Activated T-helper 17 cell treated with anti-CD3 and anti-CD28 coated beads, Interleukin-2, amount 50 U/mL, for 72 hours (primary cell): ENCODE data around the gene RPH3AL. TPM values are rescaled to one million over a fixed set of nuclear protein-coding genes. Genes with fewer than 3 reads are reported as not detected.
"Not testable (repeated sequence)": the region's sequence is repeated elsewhere in the genome, so short reads cannot be mapped to it uniquely, and the experiment has no call there.

Experiments
- ATAC-seq: fragments of 150-1000 bp; cut with Tn5 transposase; replicated peaks from 2 replicates; pipeline ENCODE4 v1.10.0; 2021; ENCODE audit warnings: mild to moderate bottlenecking, moderate library complexity
- H3K27ac Mint-ChIP-seq: one replicate; pipeline ENCODE4 v1.8.0; 2022; ENCODE audit warnings: mixed read lengths
- H3K27me3 Mint-ChIP-seq: one replicate; pipeline ENCODE4 v1.8.0; 2022; ENCODE audit warnings: mixed read lengths
- H3K36me3 Mint-ChIP-seq: one replicate; pipeline ENCODE4 v1.8.0; 2022; ENCODE audit warnings: low read depth, mild to moderate bottlenecking, mixed read lengths
- H3K4me1 Mint-ChIP-seq: one replicate; pipeline ENCODE4 v1.8.0; 2022; ENCODE audit warnings: mixed read lengths
- H3K4me3 Mint-ChIP-seq: one replicate; pipeline ENCODE4 v1.8.0; 2022; ENCODE audit warnings: mild to moderate bottlenecking, mixed read lengths
- H3K9me3 Mint-ChIP-seq: one replicate; pipeline ENCODE4 v1.8.0; 2022; ENCODE audit warnings: mixed read lengths
- total RNA-seq, 2 donors: library from RNA; stranded (reverse); gene quantifications; one replicate each; pipeline ENCODE4 v1.2.3, GENCODE V29; 2022

Gene RPH3AL
- total RNA-seq, 2 donors from 2014 or later = 1.9 to 2.5 TPM

GRCh38 chr17:367656-368055, 15.0 kb upstream of the RPH3AL start:
- H3K27ac Mint-ChIP-seq, H3K9me3 Mint-ChIP-seq, H3K4me3 Mint-ChIP-seq, ATAC-seq, H3K4me1 Mint-ChIP-seq, H3K27me3 Mint-ChIP-seq, H3K36me3 Mint-ChIP-seq: not testable (repeated sequence)

GRCh38 chr17:366657-367615, 14.3 kb upstream of the RPH3AL start:
- not testable (repeated sequence) for H3K4me3 Mint-ChIP-seq, H3K27me3 Mint-ChIP-seq, H3K27ac Mint-ChIP-seq, ATAC-seq, H3K9me3 Mint-ChIP-seq, H3K4me1 Mint-ChIP-seq, H3K36me3 Mint-ChIP-seq

- ATAC-seq = no peak
- Mint-ChIP-seq H3K27ac (no peak overlapping the region), H3K4me3 (no peak overlapping the region), H3K4me1 (no peaks in the 10 kb centered on the region), H3K9me3 (no peaks in the 10 kb centered on the region), H3K36me3 (no peaks in the 10 kb centered on the region), H3K27me3 (no peaks in the 10 kb centered on the region)
These were observed 12.2 kb upstream of the RPH3AL start for GRCh38 chr17:364766-365165.

- Mint-ChIP-seq H3K9me3 (no peaks in the 10 kb centered on the region), H3K36me3 (no peaks in the 10 kb centered on the region), H3K27ac (no peak overlapping the region), H3K4me3 (no peak overlapping the region), H3K27me3 (no peaks in the 10 kb centered on the region), H3K4me1 (no peaks in the 10 kb centered on the region)
- no peak for ATAC-seq
These were observed 11.7 kb upstream of the RPH3AL start for GRCh38 chr17:364308-364707.

- no peaks in the 10 kb centered on the region for H3K27me3 Mint-ChIP-seq
- no peak overlapping the region for H3K4me3 Mint-ChIP-seq
- ATAC-seq = no peak
- H3K9me3 Mint-ChIP-seq = no peaks in the 10 kb centered on the region
- no peaks in the 10 kb centered on the region for H3K4me1 Mint-ChIP-seq
- H3K27ac Mint-ChIP-seq = no peak overlapping the region
- no peaks in the 10 kb centered on the region for H3K36me3 Mint-ChIP-seq
These were observed 10.1 kb upstream of the RPH3AL start for GRCh38 chr17:362721-363120.

- H3K27ac Mint-ChIP-seq = no peak overlapping the region
These were observed 7.6 kb upstream of the RPH3AL start for GRCh38 chr17:360092-360750.

GRCh38 chr17:358491-359151, 6.0 kb upstream of the RPH3AL start:
- H3K9me3 Mint-ChIP-seq = peaks cover 5% of the 10 kb centered on the region
- ATAC-seq = no peak
- H3K4me3 Mint-ChIP-seq = no peak overlapping the region
- H3K36me3 Mint-ChIP-seq = no peaks in the 10 kb centered on the region
- no peak overlapping the region for H3K27ac Mint-ChIP-seq
- no peaks in the 10 kb centered on the region for H3K27me3 Mint-ChIP-seq
- peaks cover 4% of the 10 kb centered on the region for H3K4me1 Mint-ChIP-seq

More at GRCh38 chr17:360092-360750, 7.6 kb upstream of the RPH3AL start:
- Mint-ChIP-seq H3K4me3 (no peak overlapping the region), H3K36me3 (no peaks in the 10 kb centered on the region), H3K4me1 (peaks cover 4% of the 10 kb centered on the region), H3K27me3 (no peaks in the 10 kb centered on the region), H3K9me3 (peaks cover 5% of the 10 kb centered on the region)
- no peak for ATAC-seq

- no peak for ATAC-seq
- no peaks in the 10 kb centered on the region for H3K27me3 Mint-ChIP-seq
- no peak overlapping the region for H3K27ac Mint-ChIP-seq
- H3K36me3 Mint-ChIP-seq = no peaks in the 10 kb centered on the region
- no peak overlapping the region for H3K4me3 Mint-ChIP-seq
- H3K9me3 Mint-ChIP-seq = peaks cover 5% of the 10 kb centered on the region
- H3K4me1 Mint-ChIP-seq = peaks cover 4% of the 10 kb centered on the region
These were observed 5.0 kb upstream of the RPH3AL start for GRCh38 chr17:357644-358043.

- peaks cover 5% of the 10 kb centered on the region for H3K9me3 Mint-ChIP-seq
- H3K27ac Mint-ChIP-seq = no peak overlapping the region
- H3K36me3 Mint-ChIP-seq = no peaks in the 10 kb centered on the region
- peaks cover 4% of the 10 kb centered on the region for H3K4me1 Mint-ChIP-seq
- ATAC-seq = no peak
- H3K4me3 Mint-ChIP-seq = no peak overlapping the region
- no peaks in the 10 kb centered on the region for H3K27me3 Mint-ChIP-seq
These were observed 4.2 kb upstream of the RPH3AL start for GRCh38 chr17:356671-357434.

- ATAC-seq = no peak
- Mint-ChIP-seq H3K27me3 (no peaks in the 10 kb centered on the region), H3K27ac (no peak overlapping the region), H3K4me1 (peaks cover 4% of the 10 kb centered on the region), H3K4me3 (no peak overlapping the region), H3K36me3 (no peaks in the 10 kb centered on the region), H3K9me3 (peaks cover 5% of the 10 kb centered on the region)
These were observed 2.3 kb upstream of the RPH3AL start for GRCh38 chr17:354651-355556.

- peaks cover 4% of the 10 kb centered on the region for H3K4me1 Mint-ChIP-seq
- ATAC-seq = no peak
- H3K36me3 Mint-ChIP-seq = no peaks in the 10 kb centered on the region
- no peak overlapping the region for H3K27ac Mint-ChIP-seq
- peaks cover 5% of the 10 kb centered on the region for H3K9me3 Mint-ChIP-seq
- H3K4me3 Mint-ChIP-seq = no peak overlapping the region
- H3K27me3 Mint-ChIP-seq = no peaks in the 10 kb centered on the region
These were observed 1.2 kb upstream of the RPH3AL start for GRCh38 chr17:353838-354234.

- Mint-ChIP-seq H3K9me3 (peaks cover 5% of the 10 kb centered on the region), H3K27ac (no peak overlapping the region), H3K4me1 (peaks cover 4% of the 10 kb centered on the region), H3K27me3 (no peaks in the 10 kb centered on the region), H3K36me3 (no peaks in the 10 kb centered on the region), H3K4me3 (no peak overlapping the region)
- no peak for ATAC-seq
These were observed 718 bp upstream of the RPH3AL start for GRCh38 chr17:353213-353837.

- no peaks in the 10 kb centered on the region for H3K36me3 Mint-ChIP-seq
- peaks cover 4% of the 10 kb centered on the region for H3K4me1 Mint-ChIP-seq
- peak overlapping the region; percentile 13 for H3K27ac Mint-ChIP-seq
- peaks cover 5% of the 10 kb centered on the region for H3K9me3 Mint-ChIP-seq
- no peaks in the 10 kb centered on the region for H3K27me3 Mint-ChIP-seq
- ATAC-seq = no peak
- H3K4me3 Mint-ChIP-seq = no peak overlapping the region
These were observed 659 bp downstream of the RPH3AL start for GRCh38 chr17:351875-352420.
